Smooth muscle cell (in vitro differentiated cells): ENCODE measurements around the gene GEN1. TPM values are rescaled to one million over a fixed set of nuclear protein-coding genes. Genes with fewer than 3 reads are reported as not detected.

Experiments used
- DNase-seq: peaks from one replicate; lab custom pipeline; 2025; ENCODE audit not compliant: unreplicated experiment; lab: John Stamatoyannopoulos, UW
- H2AFZ ChIP-seq: fragments of 200-600 bp; sonication (generic); 2 replicates; pipeline ENCODE4 v1.6.0; 2016; ENCODE audit warnings: antibody characterized with exemption, low read depth, mild to moderate bottlenecking
- H3F3A ChIP-seq: fragments of 200-600 bp; sonication (generic); 2 replicates; pipeline ENCODE4 v1.6.0; 2017; ENCODE audit warnings: antibody characterized with exemption, low read depth
- H3K27ac ChIP-seq: fragments of 200-600 bp; sonication (generic); 2 replicates; pipeline ENCODE4 v1.5.1; 2016; ENCODE audit warnings: low read depth, mild to moderate bottlenecking
- H3K27me3 ChIP-seq: fragments of 200-600 bp; sonication (generic); 2 replicates; pipeline ENCODE4 v1.6.1; 2016; ENCODE audit warnings: low read depth, mild to moderate bottlenecking
- H3K36me3 ChIP-seq: fragments of 200-600 bp; sonication (generic); 2 replicates; pipeline ENCODE4 v1.5.1; 2016; ENCODE audit warnings: low read depth
- H3K4me1 ChIP-seq: fragments of 200-600 bp; sonication (generic); 2 replicates; pipeline ENCODE4 v1.5.1; 2016; ENCODE audit warnings: low read depth
- H3K4me2 ChIP-seq: fragments of 200-600 bp; sonication (generic); 2 replicates; pipeline ENCODE4 v1.6.0; 2016; ENCODE audit warnings: mild to moderate bottlenecking
- H3K4me3 ChIP-seq: fragments of 200-600 bp; sonication (generic); 2 replicates; pipeline ENCODE4 v1.5.1; 2016; ENCODE audit warnings: mild to moderate bottlenecking
- H3K79me2 ChIP-seq: fragments of 200-600 bp; sonication (generic); 2 replicates; pipeline ENCODE4 v1.6.0; 2016; ENCODE audit warnings: low read depth, mild to moderate bottlenecking
- H3K9ac ChIP-seq: fragments of 200-600 bp; sonication (generic); 2 replicates; pipeline ENCODE4 v1.6.0; 2016; ENCODE audit warnings: low read depth
- H3K9me3 ChIP-seq: fragments of 200-600 bp; sonication (generic); replicated peaks from 2 replicates; pipeline ENCODE4 v1.5.1; 2016; ENCODE audit warnings: low read depth
- H4K20me1 ChIP-seq: fragments of 200-600 bp; sonication (generic); 2 replicates; pipeline ENCODE4 v1.6.0; 2016; ENCODE audit warnings: low read depth
- WGBS: methylation state at CpG from one replicate; pipeline ENCODE4 v1.1.7; 2016; ENCODE audit warnings: low lambda C conversion rate; 5-methylcytosine and 5-hydroxymethylcytosine counted together
- polyA plus RNA-seq: library from polyadenylated mRNA; unstranded; fragments of >200 nt; fragmentation: Nextera tagmentation; extraction: Ambion mirVana; gene quantifications from 2 replicates; pipeline ENCODE4 v1.2.1, GENCODE V29; 2016
- total RNA-seq: library from RNA; depleted of rRNA; stranded (reverse); fragments of >200 nt; gene quantifications from 2 replicates; pipeline ENCODE4 v1.2.3, GENCODE V29; 2014
- TF ChIP-seq, protein P1 (sequence below): fragments of 200-600 bp; sonication (generic); IDR thresholded peaks from 2 replicates; pipeline ENCODE4 v1.5.1; 2017; ENCODE audit warnings: borderline replicate concordance, mild to moderate bottlenecking, antibody characterized with exemption; ENCODE audit not compliant: insufficient read depth, poor library complexity, severe bottlenecking

GEN1 gene
- total and polyA plus RNA-seq, 2 experiments from 2014 or later: 1.1 to 6.7 TPM

DNA sequence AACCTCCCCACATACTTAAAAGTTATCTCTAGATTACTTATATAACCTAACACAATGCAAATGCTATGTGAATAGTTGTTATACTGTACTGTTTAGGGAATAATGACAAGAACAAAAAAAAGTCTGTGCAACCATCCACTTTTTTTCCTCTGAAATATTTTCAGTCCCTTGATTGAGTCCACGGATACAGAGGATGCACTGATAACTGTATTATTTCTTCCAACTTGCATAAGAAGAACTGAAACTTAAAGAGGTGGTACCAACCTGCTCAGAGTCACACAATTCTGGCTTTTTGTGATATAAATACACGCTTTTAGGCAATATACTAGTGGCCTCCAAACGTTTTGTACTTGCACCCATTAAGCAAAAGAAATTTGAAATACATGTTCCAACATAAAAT, 1.7 kb upstream of the GEN1 start:
- Histone ChIP-seq H4K20me1 (peaks cover 15% of the 10 kb centered on the region), H2AFZ (peak overlapping the region; percentile 91), H3K79me2 (peaks cover 78% of the 10 kb centered on the region), H3K9ac (peak overlapping the region; percentile 9), H3K27ac (no peak overlapping the region), H3K9me3 (no peaks in the 10 kb centered on the region), H3F3A (no peaks in the 10 kb centered on the region), H3K4me1 (peaks cover 25% of the 10 kb centered on the region), H3K27me3 (no peaks in the 10 kb centered on the region), H3K4me2 (peak overlapping the region; percentile 94), H3K36me3 (no peaks in the 10 kb centered on the region), H3K4me3 (peak overlapping the region; percentile 83)
- DNase-seq: no peak
- 51% methylated on average over 3 of the region's 3 CpGs for WGBS
- TF ChIP-seq, protein P1, sequence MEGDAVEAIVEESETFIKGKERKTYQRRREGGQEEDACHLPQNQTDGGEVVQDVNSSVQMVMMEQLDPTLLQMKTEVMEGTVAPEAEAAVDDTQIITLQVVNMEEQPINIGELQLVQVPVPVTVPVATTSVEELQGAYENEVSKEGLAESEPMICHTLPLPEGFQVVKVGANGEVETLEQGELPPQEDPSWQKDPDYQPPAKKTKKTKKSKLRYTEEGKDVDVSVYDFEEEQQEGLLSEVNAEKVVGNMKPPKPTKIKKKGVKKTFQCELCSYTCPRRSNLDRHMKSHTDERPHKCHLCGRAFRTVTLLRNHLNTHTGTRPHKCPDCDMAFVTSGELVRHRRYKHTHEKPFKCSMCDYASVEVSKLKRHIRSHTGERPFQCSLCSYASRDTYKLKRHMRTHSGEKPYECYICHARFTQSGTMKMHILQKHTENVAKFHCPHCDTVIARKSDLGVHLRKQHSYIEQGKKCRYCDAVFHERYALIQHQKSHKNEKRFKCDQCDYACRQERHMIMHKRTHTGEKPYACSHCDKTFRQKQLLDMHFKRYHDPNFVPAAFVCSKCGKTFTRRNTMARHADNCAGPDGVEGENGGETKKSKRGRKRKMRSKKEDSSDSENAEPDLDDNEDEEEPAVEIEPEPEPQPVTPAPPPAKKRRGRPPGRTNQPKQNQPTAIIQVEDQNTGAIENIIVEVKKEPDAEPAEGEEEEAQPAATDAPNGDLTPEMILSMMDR: no peak

DNA sequence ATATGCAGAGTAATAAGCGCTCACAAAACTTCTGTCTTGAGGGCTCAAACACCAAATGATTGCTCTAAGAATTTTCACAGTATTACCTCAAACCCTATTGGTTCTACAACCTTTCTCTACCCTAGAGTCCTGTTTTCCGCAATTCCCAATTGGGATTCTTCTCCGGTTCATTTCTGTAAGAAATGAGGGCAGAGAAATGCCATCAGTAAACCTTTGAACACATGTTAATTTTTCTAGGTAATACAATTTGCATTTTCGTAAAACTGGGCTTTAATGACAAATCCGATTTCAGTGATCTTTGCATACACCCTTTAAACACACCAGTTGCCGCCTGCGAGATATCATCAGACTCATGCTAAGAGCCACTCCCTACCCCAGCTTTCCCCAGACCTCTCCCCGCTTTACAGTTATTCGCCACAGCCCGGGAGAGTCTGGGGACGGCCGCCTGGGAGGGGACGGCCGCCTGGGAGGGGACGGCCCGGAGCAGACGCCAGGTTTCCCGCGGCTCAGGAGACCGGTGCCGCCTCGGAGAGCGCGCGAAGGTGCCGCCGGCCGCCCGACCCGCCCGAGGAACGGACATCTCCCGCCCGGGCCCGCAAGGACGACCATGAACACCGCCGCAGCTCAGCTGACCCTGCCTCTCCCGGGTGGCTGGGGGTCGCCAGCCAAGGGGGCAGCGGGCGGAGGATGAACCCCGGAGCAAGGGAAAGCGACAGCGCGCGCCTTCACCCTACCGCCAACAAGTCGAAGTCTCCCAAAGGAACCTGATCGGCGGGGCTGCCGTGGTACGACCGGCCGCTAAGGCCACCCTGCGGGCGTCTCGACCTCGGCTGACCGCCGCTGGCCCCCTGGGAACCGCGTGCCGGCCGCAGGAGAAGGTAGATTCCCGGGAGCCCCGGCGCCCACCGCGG, 791 bp upstream of the GEN1 start:
- TF ChIP-seq, protein P1: no peak

DNA sequence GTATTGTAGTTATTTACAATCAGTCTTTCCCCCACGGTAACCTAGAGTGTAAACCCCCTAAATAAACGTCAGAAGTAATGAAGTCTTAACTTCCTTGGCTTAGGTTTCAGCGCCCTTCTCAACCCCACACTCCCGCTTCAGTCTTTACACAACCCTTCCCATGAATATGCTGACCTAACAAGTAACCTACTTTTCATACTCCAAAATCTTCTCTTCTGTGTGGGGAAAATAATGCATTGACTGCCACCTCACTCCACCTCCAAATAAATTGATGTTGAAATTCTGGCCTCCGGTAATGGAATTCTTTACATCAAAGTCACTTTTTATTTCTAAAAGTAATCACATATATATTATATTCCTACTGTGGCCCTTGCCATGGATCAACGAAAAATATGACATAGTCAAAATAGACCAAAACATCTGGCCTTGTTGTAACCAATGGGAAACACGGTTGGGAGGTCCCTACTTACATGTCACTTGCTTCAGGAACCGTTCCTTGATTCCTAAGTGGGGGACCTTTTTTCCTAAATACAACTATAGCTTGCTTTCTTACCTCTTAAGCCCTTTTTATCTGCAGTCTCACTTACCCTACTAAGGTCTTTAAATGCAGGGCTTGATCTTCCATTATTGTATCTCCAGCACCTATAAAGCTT, 961 bp downstream of the GEN1 start:
- Histone ChIP-seq H3K36me3 (no peaks in the 10 kb centered on the region), H3K4me3 (peak overlapping the region; percentile 83), H3K4me2 (peak overlapping the region; percentile 94), H3K27ac (peak overlapping the region; percentile 96), H3K4me1 (peaks cover 25% of the 10 kb centered on the region), H3F3A (no peaks in the 10 kb centered on the region), H2AFZ (peak overlapping the region; percentile 91), H3K27me3 (no peaks in the 10 kb centered on the region), H3K79me2 (peaks cover 75% of the 10 kb centered on the region), H3K9me3 (no peaks in the 10 kb centered on the region), H4K20me1 (peaks cover 3% of the 10 kb centered on the region), H3K9ac (peak overlapping the region; percentile 94)
- WGBS: 11% methylated on average over 8 of the region's 8 CpGs
- DNase-seq: no peak
- TF ChIP-seq, protein P1: no peak

More for the DNA sequence above, 791 bp upstream of the GEN1 start:
- Histone ChIP-seq H3K4me1 (peaks cover 25% of the 10 kb centered on the region), H3K9me3 (no peaks in the 10 kb centered on the region), H3K36me3 (no peaks in the 10 kb centered on the region), H2AFZ (peak overlapping the region; percentile 91), H3K4me2 (peak overlapping the region; percentile 94), H3K4me3 (peak overlapping the region; percentile 83), H3K79me2 (peaks cover 80% of the 10 kb centered on the region), H3F3A (no peaks in the 10 kb centered on the region), H4K20me1 (peaks cover 7% of the 10 kb centered on the region), H3K9ac (peak overlapping the region; percentile 94), H3K27me3 (no peaks in the 10 kb centered on the region), H3K27ac (peak overlapping the region; percentile 96)
- DNase-seq: peak; percentile 65
- 2% methylated on average over 53 of the region's 70 CpGs for WGBS
